CD4-positive, alpha-beta T cell treated with Interleukin-4 for 4 hours (primary cell): Measurements from ENCODE around the gene TMEM130.
"Not testable (repeated sequence)": the region's sequence is repeated elsewhere in the genome, so short reads cannot be mapped to it uniquely, and the experiment has no call there.

Source experiments
- DNase-seq: peaks from one replicate; pipeline ENCODE4 v3.0.0-alpha.2; 2020

The TMEM130 gene

GRCh38 chr7:98877146-98877545 is 7.3 kb upstream of the TMEM130 start:
- no peak for DNase-seq

GRCh38 chr7:98875501-98875900 is 5.7 kb upstream of the TMEM130 start:
- no peak for DNase-seq

GRCh38 chr7:98874942-98875341 is 5.1 kb upstream of the TMEM130 start:
- no peak for DNase-seq

- DNase-seq, result not testable (repeated sequence)
Measured at GRCh38 chr7:98873610-98874009, 3.8 kb upstream of the TMEM130 start.

GRCh38 chr7:98872328-98872924 is 2.6 kb upstream of the TMEM130 start:
- peak; percentile 27 for DNase-seq

GRCh38 chr7:98870807-98871491 is 1.1 kb upstream of the TMEM130 start:
- DNase-seq, result no peak

- peak; percentile 44 for DNase-seq
Measured at GRCh38 chr7:98870121-98870651, 372 bp upstream of the TMEM130 start.

GRCh38 chr7:98869027-98869596 is 702 bp downstream of the TMEM130 start:
- DNase-seq, result no peak

GRCh38 chr7:98868450-98868849 is 1.4 kb downstream of the TMEM130 start:
- no peak for DNase-seq

GRCh38 chr7:98866765-98867164 is 3.0 kb downstream of the TMEM130 start:
- DNase-seq, result no peak

- no peak for DNase-seq
Measured at GRCh38 chr7:98866351-98866750, 3.5 kb downstream of the TMEM130 start.

GRCh38 chr7:98864731-98865453 is 4.9 kb downstream of the TMEM130 start:
- no peak for DNase-seq

- no peak for DNase-seq
Measured at GRCh38 chr7:98863601-98864000, 6.2 kb downstream of the TMEM130 start.

GRCh38 chr7:98862716-98863420 is 6.9 kb downstream of the TMEM130 start:
- DNase-seq, result no peak

- no peak for DNase-seq
Measured at GRCh38 chr7:98862203-98862602, 7.6 kb downstream of the TMEM130 start.

- DNase-seq, result no peak
Measured at GRCh38 chr7:98860071-98860470, 9.7 kb downstream of the TMEM130 start.

- no peak for DNase-seq
Measured at GRCh38 chr7:98855610-98856422, 14.0 kb downstream of the TMEM130 start.

GRCh38 chr7:98852826-98853225 is 17.0 kb downstream of the TMEM130 start:
- DNase-seq, result no peak

GRCh38 chr7:98848918-98849317 is 20.9 kb downstream of the TMEM130 start:
- no peak for DNase-seq

GRCh38 chr7:98842552-98842951 is 27.3 kb downstream of the TMEM130 start:
- not testable (repeated sequence) for DNase-seq

GRCh38 chr7:98841179-98841997 is 28.4 kb downstream of the TMEM130 start:
- peak; percentile 53 for DNase-seq
